Skin of body (tissue), 2 donors: ENCODE measurements around the gene SPOCK1. TPM values are rescaled to one million over a fixed set of nuclear protein-coding genes. Genes with fewer than 3 reads are reported as not detected.

Source experiments
- DNase-seq: peaks from one replicate; lab custom pipeline; 2025; lab: John Stamatoyannopoulos, UW
- total RNA-seq: library from RNA; depleted of rRNA; stranded (reverse); fragments of >200 nt; gene quantifications from one replicate; pipeline ENCODE4 v1.2.3, GENCODE V29; 2014

The SPOCK1 gene
- total RNA-seq, 1 donor from 2014 or later, result 7.0 TPM

DNA sequence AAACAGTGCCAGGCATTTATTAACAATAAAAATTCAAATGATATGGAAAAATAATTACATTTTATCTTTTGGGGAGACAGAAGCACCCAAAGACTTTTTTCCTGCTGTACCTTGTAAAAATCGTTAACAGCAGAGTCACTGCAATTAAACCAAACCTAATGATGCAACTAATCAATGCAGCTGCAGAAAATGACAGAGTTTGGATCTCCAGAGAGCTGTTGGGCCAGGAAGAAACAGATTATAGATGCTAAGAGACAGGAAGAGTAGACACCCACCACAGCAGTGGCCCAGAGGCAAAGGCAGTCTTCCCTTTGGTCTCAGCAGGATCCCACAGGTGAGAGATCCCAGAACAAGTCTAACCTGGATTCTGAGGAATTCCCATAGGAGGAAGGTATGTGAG lies 53.0 kb downstream of the SPOCK1 start:
- DNase-seq, result no peak

- DNase-seq, result no peak
Measured at GRCh38 chr5:137442660-137443059, 56.5 kb downstream of the SPOCK1 start.

- no peak for DNase-seq
Measured at GRCh38 chr5:137441476-137441875, 57.6 kb downstream of the SPOCK1 start.

DNA sequence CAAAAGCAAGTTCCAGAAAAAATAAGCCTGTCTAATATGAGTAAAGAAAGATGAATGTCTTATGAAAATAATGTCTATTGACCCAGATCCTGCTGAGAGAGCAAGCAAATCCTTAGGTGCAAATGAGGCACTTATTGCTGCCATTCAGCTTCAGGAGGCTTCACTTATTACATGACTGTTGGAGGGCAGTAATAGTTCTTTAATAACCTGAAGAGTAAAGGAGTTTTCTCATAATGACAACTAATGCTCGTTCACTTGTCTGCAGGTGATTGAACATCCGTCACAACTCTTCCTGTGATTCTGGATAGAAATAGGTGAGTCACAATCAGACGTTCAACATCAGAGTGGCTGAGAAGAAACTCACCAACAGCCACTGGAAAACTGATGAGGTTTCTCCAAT lies 58.3 kb downstream of the SPOCK1 start:
- no peak for DNase-seq

DNA sequence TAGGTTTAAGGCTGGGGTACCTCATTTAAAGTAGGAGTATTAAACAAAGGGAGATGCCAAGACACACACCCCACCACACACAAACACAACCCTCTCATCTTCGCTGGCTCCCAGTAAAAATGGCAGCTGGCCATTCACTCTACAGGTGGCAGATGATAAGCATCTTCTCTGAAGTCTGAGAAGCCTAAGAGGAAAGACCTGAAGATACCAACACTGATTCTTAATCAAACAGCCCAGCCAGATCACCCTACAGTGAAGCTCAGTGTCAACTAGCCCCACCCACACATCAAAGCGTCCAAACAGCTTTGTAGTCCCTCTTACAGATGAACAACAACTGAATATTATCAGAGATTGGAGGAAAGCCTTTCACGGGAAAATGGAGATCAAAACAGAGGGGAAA lies 59.5 kb downstream of the SPOCK1 start:
- DNase-seq, result no peak

GRCh38 chr5:137438932-137439331 lies 60.2 kb downstream of the SPOCK1 start:
- DNase-seq, result no peak

DNA sequence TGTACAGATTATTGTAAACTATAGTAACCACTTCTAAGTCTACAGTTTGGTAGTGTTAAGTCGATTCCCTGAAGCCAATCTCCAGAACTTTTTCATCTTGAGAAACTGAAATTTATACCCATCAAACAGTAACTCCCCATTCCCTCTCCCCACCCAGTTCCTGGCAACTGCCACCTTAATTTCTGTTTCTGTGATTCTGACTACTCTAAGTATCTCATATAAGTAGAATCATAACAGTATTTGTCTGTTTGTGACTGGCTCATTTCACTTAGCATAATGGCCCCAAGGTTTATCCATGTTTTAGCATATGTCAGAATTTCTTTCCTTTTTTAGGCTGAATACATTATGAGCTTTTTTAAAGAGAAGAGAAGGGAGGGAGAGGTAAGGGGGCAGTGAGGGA lies 61.4 kb downstream of the SPOCK1 start:
- no peak for DNase-seq

- no peak for DNase-seq
Measured at GRCh38 chr5:137433539-137433938, 65.6 kb downstream of the SPOCK1 start.

DNA sequence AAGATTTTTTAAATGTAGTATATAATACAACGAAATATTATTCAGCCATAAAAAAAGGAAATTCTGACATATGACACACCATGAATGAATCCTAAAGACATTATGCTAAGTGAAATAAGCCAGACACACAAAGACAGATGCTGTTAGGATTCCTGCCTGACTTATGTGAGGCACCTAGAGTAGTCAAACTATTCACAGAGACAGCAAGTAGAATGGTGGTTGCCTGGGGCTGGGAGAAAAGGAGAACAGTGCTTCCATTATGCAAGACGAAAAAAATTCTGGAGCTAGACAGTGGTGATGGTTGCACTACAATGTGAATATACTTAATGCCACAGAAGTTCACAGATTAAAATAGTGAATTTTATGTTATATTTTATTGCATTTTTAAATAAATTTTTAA lies 66.8 kb downstream of the SPOCK1 start:
- DNase-seq, result no peak

DNA sequence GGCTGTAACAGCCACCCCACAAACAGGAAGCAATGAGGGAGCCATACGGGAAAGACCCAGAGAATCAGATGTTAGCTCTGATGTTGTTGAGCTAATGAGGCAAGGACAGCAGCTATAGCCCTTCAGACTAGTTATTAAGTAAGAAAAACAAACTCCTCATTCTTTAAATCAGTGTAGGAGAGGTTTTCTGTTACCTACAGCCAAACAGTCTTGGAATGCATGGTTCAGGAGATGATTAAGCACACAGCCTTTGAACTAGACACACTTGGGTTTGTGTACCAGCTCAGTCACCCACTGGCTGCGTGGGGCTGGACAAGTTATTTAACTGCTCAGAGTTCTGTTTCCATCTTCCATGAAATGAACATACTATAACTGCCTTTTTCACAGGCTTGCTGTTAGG lies 68.1 kb downstream of the SPOCK1 start:
- DNase-seq, result no peak

DNA sequence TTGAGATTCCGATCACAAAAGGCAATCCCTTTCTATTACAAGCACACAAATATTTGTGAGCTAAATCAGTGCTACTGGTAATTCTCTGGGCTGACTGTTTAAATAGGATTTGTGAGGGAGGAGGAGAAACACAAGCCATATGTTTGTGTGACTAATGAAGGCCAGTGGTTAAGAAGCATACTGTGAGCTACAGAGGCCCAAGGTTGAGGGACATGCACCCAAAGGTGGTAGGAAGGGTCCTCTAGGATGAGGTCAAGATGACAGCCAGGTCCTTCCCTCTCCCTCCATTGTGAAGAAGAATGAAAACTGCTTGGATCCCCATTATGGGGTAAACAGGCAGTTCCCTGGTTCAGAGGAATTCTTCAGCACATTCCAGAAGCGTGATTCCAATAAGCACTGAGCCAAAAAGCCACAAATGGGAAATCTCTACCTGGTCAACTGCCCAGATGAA lies 83.9 kb downstream of the SPOCK1 start:
- no peak for DNase-seq

DNA sequence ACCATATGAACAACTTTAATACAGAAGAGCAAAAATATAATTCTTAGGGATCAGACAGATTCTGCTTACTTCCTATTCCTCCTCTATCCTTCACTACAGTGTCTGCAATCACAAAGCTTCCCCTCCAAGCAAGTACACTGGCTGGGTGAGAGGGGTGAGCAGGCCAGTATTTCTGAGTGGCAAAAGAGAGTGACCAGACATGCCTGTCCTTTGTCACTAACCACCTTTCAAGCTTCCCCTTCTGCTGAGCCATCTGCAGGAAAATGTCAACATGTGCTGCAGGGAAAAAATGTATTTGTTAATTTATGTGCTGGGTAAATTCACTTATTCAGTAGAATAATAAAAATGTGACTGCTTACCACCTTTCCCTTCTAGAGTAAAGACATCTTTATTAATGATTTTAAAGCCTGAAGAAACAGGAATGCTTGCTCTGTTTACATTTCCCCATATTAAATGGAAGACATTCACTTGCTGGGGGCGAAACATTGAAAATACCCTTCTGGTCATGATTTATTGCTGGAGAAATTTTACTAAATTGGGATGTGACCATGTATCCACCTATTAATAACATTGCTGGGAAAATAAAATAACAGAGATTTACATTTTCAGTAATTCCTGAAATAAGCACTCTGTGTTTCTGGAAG lies 84.9 kb downstream of the SPOCK1 start:
- DNase-seq, result no peak

GRCh38 chr5:137412136-137412535 lies 87.0 kb downstream of the SPOCK1 start:
- DNase-seq, result no peak

- no peak for DNase-seq
Measured at GRCh38 chr5:137410234-137411010, 88.7 kb downstream of the SPOCK1 start.

DNA sequence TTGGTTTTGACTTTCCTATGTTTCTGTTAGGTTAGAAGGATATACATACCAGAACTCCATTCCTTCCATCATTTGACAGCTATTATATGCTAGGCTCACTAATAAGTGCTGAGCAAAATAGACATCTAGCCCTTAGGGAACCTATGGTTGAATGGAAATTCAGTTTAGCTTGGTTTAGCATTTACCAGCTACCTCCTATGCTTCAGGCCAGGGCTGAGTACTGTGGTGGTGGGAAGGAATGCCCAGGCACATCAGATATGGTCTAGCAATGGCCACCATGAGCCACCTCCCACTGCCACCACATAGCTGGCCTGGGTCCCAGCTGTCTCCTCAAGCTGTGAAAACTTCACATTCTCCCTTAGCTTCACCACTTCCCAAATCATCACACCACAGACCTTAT lies 89.4 kb downstream of the SPOCK1 start:
- DNase-seq, result no peak

- DNase-seq, result no peak
Measured at GRCh38 chr5:137407090-137407489, 92.0 kb downstream of the SPOCK1 start.

DNA sequence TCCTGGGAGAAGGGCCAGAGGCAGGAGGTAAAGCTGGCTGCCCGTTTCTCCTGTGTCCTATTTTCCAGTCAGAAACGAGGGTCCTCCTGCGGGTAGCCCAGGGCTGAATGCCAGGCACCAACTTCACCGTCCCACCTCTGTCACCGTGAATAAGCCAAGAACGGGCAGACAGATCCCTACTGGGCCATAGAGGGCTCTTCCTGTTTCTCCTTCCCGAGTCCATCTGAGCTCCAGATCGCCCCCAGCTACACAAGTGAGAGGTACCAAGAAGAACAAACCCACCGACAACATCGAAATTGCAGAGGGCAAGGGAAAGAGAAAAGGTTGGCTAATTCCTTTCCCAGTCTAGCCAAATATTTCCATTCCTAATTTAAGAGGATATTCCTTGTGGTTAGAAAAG lies 93.7 kb downstream of the SPOCK1 start:
- no peak for DNase-seq

DNA sequence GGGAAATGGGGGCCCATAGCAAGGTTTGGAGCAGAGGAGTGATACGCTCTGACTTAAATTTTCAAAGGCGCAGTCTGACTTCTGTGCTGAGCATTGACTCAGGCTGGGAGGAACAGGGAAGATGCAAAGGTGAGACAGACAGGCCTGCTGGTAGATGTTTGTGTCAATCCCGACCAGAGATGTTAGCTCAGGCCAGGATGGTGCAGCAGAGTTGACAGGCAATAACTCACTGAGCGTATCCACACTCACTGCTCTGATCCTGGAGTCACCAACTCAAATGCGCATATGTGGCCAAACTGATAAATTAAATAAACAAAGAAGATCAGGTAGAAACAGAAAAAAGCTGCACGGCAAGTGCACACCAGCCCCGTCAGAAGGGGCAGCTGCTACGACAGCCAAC lies 95.3 kb downstream of the SPOCK1 start:
- no peak for DNase-seq

- DNase-seq, result no peak
Measured at GRCh38 chr5:137402436-137403187, 96.5 kb downstream of the SPOCK1 start.

DNA sequence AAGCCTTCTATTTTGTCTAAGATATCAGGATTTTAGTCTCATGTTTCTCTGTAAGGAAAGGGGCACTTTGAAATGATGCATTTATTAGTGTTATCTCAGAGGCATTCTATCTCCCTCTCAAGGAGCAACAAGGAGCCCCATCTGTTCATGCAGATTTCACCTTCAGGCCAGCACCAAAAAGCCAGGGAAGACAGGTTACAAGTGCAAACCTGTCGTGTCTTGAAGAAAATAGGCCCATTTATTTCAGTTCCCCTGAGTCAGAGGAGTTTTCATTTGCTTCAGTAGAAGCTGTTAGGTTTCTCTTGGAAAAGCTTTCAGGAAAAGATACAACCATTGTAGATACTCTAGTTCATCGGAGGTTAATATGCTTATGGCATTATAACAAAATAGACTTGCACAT lies 97.2 kb downstream of the SPOCK1 start:
- DNase-seq, result no peak

- DNase-seq, result no peak
Measured at GRCh38 chr5:137400571-137400970, 98.6 kb downstream of the SPOCK1 start.

GRCh38 chr5:137399911-137400310 lies 99.2 kb downstream of the SPOCK1 start:
- DNase-seq, result no peak
